MG63 (cell line): ENCODE measurements around the gene UTP15. TPM values are rescaled to one million over a fixed set of nuclear protein-coding genes. Genes with fewer than 3 reads are reported as not detected.
A peak's percentile ranks its signal among the peaks of the same experiment; 100 is the strongest.

ENCODE experiments used
- DNase-seq: peaks from one replicate; pipeline ENCODE4 v3.0.0-alpha.2; 2020
- H3K27me3 ChIP-seq: fragments of 250-450 bp; sonication (Bioruptor Pico); 2 replicates; pipeline ENCODE4 v1.5.1; 2020; ENCODE audit warnings: mild to moderate bottlenecking, moderate library complexity
- H3K36me3 ChIP-seq: fragments of 250-450 bp; sonication (Bioruptor Pico); 2 replicates; pipeline ENCODE4 v1.5.1; 2020; ENCODE audit warnings: mild to moderate bottlenecking, moderate library complexity
- H3K4me3 ChIP-seq: fragments of 250-450 bp; sonication (Bioruptor Pico); 2 replicates; pipeline ENCODE4 v1.5.1; 2020; ENCODE audit warnings: mild to moderate bottlenecking, moderate library complexity
- H3K9me3 ChIP-seq: fragments of 250-450 bp; sonication (Bioruptor Pico); 2 replicates; pipeline ENCODE4 v1.5.1; 2020; ENCODE audit warnings: mild to moderate bottlenecking, moderate library complexity
- total RNA-seq: library from RNA; depleted of rRNA; stranded (reverse); fragments of >200 nt; shearing (Covaris generic); gene quantifications from 2 replicates; pipeline ENCODE4 v1.2.3, GENCODE V29; 2014; ENCODE audit warnings: low replicate concordance

UTP15 gene
- total RNA-seq, 1 experiment from 2014 or later, result 13.1 TPM

DNA sequence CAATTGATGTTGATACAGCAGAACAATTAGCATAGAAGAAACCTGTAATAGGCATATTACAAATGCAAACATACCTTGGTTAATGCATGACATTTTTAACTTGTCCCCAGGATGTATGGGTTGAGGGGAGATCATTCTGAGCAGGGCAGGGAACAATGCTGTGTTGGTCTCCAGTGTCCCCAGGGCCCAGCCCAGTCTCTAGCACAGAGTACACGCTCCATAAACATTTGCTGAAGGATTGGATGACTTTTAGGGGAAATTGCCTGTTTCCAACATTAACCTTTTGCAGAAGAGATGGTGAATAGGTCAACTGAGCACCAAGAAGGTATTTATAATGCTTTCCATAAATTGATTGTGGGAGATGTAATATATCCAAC lies 20.2 kb upstream of the UTP15 start:
- no peaks in the 10 kb centered on the region for H3K9me3 ChIP-seq
- peaks cover 5% of the 10 kb centered on the region; the same call in 1 of the 2 replicates for H3K27me3 ChIP-seq
- H3K4me3 ChIP-seq, result no peak overlapping the region
- no peak for DNase-seq
- H3K36me3 ChIP-seq, result no peaks in the 10 kb centered on the region

DNA sequence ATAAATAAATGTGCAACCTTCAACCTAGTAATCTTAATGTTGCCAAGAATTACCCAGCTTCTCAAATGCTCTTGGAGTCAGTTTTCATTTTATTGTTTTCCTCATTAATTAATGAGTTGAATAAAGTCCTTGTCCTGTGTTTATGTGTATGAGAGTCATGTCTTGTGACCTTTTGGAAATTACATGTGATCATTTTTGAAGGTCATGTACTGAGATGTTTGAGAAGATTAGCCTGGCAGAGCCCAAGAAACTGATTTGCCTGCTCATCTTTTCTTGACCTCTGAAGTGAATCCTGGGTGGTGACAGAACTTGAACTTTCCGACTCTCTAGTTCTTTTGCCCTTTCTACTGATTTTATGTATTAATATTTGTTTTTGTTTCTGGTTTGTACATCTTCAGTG lies 15.5 kb upstream of the UTP15 start:
- H3K4me3 ChIP-seq, result no peak overlapping the region
- H3K36me3 ChIP-seq, result no peaks in the 10 kb centered on the region; the same call in 1 of the 2 replicates
- H3K9me3 ChIP-seq, result no peaks in the 10 kb centered on the region
- no peak for DNase-seq
- peaks cover 5% of the 10 kb centered on the region; the same call in 1 of the 2 replicates for H3K27me3 ChIP-seq

DNA sequence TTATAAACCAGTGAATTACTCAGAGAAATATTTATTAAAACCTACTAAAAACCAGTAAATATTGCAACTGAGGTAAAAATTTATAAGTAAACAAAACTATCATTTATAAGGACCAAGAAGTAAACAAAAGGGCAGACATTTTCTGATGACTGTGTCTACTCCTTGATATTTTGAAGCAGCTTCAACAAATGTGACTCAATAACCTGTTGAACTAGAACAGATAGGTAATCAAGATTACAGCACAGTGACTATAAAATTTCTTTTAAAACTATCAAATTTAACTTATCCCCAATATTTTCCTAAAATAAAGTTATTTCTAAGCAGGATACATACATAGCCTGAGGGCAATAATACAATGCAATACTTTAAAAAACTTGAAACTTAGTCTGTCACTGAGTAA lies 12.9 kb upstream of the UTP15 start:
- H3K36me3 ChIP-seq, result no peaks in the 10 kb centered on the region; the same call in 1 of the 2 replicates
- peaks cover 5% of the 10 kb centered on the region; the same call in 1 of the 2 replicates for H3K27me3 ChIP-seq
- H3K4me3 ChIP-seq, result no peak overlapping the region
- H3K9me3 ChIP-seq, result no peaks in the 10 kb centered on the region
- DNase-seq, result no peak

DNA sequence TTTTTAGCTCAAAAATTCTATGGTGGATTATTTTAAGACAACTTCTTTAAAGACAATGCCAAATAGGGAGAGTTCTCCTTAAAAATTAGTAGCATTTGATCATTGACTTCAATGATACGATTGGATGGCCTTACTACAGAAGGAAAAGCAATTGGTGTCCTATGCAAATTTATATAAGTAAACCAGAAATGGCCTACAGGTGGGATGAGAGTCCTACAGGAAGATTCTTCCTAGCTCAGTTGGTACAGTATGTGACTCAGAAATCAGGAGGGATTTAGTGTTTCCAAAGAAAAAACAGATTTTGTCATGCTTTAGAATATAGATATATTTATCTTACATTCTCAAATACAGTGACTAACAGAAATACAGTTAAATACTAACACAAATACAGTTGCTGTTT lies 6.6 kb upstream of the UTP15 start:
- H3K36me3 ChIP-seq, result peaks cover 9% of the 10 kb centered on the region
- H3K4me3 ChIP-seq, result no peak overlapping the region
- no peak for DNase-seq
- no peaks in the 10 kb centered on the region for H3K9me3 ChIP-seq
- no peaks in the 10 kb centered on the region for H3K27me3 ChIP-seq

DNA sequence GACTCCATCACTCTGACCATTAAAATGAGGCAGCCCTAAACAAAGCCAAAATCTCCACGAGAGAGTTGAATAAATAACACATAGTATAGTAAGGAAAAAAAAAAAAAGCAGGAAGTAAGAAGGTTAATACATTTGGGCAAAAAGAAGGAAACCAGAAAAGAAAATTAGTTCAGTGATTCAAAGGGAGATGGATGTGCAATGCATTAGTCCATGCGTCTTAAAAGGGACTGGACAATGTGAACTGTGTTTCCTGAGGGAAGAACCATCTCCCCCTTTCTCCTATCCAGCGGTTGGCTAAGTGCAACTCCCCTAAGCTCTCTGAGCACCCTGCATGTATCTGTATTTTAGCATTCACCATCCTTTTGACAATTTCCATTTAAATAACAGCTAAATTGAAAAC lies 1.5 kb upstream of the UTP15 start:
- Histone ChIP-seq H3K4me3 (peak overlapping the region; percentile 73), H3K36me3 (peaks cover 14% of the 10 kb centered on the region), H3K27me3 (no peaks in the 10 kb centered on the region), H3K9me3 (no peaks in the 10 kb centered on the region)
- no peak for DNase-seq

DNA sequence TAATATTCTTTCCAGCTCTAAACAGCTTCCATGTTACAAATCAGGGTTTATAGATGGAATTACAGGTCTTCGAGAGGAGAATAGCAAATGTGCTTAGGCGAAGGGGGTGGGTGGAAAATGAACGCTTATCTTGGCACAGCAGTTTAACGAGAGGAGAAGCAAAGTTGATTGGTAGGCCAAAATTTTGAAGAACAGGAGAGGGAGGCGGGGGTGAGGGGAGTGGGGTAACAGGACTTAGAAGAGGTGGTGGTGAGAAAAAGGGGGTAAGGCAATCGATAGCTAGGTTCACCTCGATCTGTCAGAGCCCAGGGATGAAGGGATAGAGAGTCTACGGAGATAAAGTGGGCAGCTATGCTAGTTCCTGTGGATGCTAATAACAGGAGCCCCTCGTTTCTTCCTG lies 868 bp upstream of the UTP15 start:
- DNase-seq, result peak; percentile 6
- Histone ChIP-seq H3K27me3 (no peaks in the 10 kb centered on the region), H3K36me3 (peaks cover 17% of the 10 kb centered on the region), H3K4me3 (peak overlapping the region; percentile 73), H3K9me3 (no peaks in the 10 kb centered on the region)

DNA sequence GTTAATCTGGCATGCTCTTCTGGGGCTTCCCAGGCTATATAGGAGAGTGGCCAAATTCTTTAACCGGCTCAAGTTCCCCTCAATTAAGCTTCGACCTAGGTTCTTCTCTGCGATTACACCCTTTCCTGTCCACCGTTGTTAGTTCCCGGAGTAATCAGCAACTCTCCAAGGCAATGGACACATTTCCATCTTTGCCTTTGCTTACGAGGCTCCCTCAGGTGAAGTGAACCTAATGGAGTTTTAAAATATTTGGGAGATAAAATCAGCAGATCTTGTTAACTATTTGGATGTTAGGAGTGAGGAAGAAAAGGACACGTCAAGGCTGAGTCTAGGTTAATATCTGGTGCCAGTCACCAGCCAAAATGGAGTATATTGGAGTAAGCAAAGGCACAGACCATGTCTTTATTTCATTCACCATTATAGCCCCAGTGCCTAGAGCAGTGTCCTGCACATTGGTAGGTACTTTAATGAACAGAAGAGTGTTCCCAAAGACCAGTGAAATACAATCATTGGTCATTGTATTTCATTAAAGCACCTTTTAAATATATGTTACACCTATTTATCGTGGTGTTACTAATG lies 515 bp downstream of the UTP15 start:
- H3K9me3 ChIP-seq, result no peaks in the 10 kb centered on the region
- no peak for DNase-seq

DNA sequence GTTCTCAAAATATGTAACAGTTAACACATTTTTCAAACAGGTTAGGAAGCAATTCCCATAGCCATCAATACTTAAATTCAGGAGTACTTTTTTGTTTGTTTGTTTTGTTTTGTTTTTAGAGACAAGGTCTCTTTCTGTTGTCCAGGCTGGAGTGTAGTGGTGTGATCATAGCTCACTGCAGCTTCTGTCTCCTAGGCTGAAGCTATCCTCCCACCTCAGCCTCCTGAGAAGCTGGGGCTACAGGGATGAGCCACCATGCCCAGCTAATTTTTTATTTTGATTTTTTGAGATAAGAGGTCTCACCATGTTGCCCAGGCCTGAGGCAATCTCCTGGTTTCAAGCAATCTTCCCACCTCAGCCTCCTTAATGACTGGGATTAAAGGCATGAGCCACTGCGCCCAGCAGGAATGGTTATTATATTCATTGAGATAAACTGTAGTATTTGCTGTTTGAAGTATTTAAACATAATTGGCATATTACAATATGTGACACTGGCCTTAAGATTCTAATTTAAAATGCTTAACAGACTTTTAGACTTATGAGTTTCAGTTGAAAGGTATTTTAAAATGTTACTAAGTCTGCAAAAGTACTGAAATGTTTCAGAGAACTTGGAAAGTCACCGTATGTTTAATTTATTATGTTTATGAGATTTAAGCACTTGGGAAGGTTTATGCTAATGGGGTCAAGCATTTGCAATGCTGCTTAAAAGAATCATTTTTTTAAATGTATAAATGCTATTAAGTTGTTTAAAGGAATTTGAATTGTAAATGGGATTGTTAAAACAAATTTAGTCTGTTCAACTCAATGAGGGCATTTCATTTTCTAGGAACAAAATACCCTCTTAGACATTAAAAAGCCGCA lies 17.0 kb downstream of the UTP15 start:
- no peak overlapping the region for H3K4me3 ChIP-seq
- no peaks in the 10 kb centered on the region for H3K9me3 ChIP-seq
- DNase-seq, result no peak
- H3K27me3 ChIP-seq, result no peaks in the 10 kb centered on the region
- H3K36me3 ChIP-seq, result peaks cover 42% of the 10 kb centered on the region

More for the DNA sequence above, 515 bp downstream of the UTP15 start:
- H3K4me3 ChIP-seq, result peak overlapping the region; percentile 73
- H3K27me3 ChIP-seq, result no peaks in the 10 kb centered on the region
- peaks cover 22% of the 10 kb centered on the region for H3K36me3 ChIP-seq

DNA sequence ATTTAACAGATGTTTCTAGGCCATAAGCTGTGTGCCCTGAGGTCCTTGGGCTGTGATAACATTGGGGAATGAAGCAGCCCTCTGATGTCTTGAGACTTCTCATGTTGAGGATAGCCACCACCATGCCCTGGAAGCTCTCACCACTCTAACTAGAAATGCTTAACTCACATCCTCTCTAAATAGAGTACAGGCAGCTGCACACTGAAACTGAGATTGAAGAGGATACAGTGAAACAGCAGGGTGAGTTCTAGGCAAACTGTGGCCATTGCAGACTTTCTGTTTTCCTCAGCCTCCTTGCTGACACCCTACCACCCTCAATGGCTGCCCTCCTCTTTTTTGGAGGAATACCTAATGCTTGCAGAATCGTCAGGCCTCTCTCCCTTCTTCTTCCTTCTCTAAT lies 22.4 kb downstream of the UTP15 start:
- Histone ChIP-seq H3K36me3 (peaks cover 2% of the 10 kb centered on the region; the same call in 1 of the 2 replicates), H3K9me3 (no peaks in the 10 kb centered on the region), H3K27me3 (no peaks in the 10 kb centered on the region), H3K4me3 (no peak overlapping the region)
- no peak for DNase-seq

DNA sequence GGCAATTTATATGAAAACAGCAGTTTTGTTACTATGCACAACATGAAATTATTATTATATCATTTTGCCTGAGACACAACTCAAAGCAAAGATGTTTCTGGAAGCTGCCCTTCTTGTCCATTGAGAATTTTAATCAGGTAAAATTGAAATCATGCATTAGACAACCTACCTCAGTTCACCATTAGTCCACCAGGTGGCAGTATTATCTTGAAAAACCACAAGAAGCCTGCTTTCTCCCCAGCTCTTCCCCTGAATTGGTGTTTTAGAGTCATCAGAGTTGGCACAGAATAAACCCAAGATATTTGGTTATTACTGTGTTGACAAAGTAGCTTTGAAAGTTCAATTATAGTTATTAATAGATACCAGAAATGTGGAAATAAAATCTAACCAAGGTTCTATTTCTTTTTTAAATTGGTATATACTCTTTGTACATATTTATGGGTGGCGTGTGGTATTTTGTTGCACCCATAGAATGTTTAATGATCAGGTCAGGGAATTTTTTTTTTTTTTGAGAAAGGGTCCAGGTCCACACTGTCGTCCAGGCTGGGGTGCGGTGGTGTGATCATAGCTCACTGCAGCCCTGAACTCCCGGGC lies 25.7 kb downstream of the UTP15 start:
- no peaks in the 10 kb centered on the region for H3K27me3 ChIP-seq
- no peaks in the 10 kb centered on the region for H3K36me3 ChIP-seq
- no peak overlapping the region for H3K4me3 ChIP-seq
- DNase-seq, result peak; percentile 17
- no peaks in the 10 kb centered on the region for H3K9me3 ChIP-seq

DNA sequence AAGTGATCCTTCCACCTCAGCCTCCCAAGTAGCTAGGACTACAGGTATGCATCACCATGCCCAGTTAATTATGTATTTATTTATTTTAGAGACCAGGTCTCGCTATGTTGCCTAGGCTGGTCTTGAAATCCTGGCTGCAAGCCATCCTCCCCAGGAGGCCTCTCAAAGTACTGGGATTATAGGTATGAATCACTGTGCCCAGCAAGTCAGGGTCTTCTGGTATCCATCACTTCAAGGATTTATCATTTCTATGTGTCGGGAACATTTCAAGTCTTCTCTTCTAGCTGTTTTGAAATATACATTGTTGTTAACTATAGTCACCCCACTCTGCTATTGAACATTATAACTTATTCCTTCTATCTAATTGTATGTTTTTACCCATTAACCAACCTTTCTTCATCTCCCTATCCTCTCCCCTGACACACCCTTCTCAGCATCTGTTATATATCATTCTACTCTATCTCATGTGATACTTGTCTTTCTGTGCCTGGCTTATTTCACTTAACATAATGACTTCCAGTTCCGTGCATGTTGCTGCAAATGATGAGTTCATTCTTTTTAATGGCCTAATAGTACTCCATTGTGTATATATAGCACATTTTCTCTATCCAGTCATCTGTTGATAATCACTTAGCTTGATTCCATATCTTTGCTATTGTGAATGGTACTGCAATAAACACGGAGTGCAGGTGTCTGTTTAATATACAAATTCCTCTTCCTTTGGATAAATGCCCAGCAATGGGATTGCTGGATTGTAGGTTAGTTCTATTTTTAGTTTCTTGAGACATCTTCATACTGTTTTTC lies 26.4 kb downstream of the UTP15 start:
- DNase-seq, result peak; percentile 83
- Histone ChIP-seq H3K27me3 (no peaks in the 10 kb centered on the region), H3K4me3 (no peak overlapping the region), H3K36me3 (no peaks in the 10 kb centered on the region), H3K9me3 (no peaks in the 10 kb centered on the region)

DNA sequence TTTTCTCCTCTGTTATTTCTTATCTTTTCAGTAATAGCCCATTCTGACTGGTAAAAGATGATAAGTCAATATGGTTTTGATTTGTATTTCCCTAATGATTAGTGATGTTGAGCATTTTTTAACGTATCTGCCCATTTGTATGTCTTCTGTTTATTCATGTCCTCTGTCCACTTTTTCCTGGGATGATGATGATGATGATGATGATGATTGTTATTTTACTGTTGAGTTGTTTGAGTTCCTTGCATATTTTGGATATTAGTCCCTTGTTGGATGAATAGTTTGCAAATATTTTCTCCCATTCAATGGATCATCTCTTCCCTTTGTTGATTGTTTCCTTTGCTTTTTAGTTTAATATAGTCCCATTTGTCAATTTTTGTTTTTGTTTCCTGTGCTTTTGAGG lies 27.0 kb downstream of the UTP15 start:
- Histone ChIP-seq H3K36me3 (no peaks in the 10 kb centered on the region), H3K9me3 (no peaks in the 10 kb centered on the region), H3K27me3 (no peaks in the 10 kb centered on the region), H3K4me3 (no peak overlapping the region)
- no peak for DNase-seq

DNA sequence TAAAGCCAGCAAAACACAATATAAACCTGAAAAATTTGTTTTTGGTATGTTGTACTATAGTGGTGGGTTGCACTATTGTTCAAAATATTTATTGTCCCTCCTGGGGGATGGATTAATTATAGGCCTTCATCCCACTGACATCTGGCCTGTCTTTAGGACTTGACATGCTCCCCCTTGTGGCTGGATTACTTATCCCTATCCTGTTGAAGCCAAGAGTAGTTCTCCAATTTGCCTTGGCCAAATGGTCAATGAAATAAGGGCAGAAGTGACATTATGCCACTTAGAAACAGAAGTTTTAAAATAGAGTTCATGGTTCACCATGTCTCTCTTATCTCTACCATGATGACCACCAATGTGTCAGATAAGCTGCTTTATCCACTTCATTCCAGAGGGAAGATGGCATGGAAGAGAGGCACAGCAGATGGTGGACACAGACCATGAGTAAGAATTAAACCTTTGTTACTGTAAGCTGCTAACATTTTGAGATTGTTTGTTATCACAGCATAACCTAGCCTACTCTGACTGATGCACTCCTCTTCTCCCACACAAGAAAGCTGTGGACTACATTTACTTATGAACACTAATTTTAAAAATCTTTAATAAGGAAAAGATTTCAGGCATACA lies 31.3 kb downstream of the UTP15 start:
- H3K36me3 ChIP-seq, result no peaks in the 10 kb centered on the region
- H3K9me3 ChIP-seq, result peaks cover 6% of the 10 kb centered on the region
- no peak overlapping the region for H3K4me3 ChIP-seq
- no peaks in the 10 kb centered on the region for H3K27me3 ChIP-seq
- DNase-seq, result no peak

DNA sequence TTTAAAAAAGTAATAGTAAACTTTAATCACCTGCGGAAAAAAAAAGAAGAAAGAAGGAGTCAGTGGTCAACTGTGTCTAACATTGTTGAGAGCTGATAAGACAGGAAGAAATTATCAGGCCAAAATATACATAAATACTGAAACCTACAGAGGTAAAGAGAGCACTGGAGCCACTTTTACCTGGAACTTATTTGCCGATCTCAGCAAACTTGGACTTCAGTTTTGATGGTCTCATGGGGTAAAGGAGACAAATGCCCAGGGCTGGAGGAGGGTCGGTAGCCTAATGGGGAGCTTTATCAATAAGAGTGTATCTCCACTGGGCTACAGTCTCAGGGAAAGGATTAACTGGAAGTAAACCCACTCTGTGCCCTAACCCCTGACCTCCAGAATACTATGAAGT lies 33.8 kb downstream of the UTP15 start:
- Histone ChIP-seq H3K9me3 (peaks cover 11% of the 10 kb centered on the region), H3K36me3 (no peaks in the 10 kb centered on the region), H3K4me3 (no peak overlapping the region), H3K27me3 (no peaks in the 10 kb centered on the region)
- no peak for DNase-seq

DNA sequence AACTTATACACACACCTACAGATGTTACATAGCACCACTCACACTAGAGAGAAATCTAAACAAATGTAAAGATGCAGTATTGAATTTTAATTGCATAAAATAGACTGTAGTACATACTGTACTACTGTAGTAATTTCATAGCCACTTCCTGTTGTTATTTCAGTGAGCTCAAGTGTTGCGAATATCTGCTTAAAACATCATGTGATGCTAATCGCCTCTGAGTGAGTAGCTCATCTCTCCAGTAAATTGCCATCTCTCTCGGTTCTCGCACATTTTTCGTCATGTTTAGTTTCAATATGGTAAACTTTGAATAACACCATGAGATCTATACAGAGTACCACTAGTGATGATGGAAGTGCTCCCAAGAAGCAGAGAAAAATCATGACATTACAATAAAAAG lies 38.5 kb downstream of the UTP15 start:
- no peak overlapping the region for H3K4me3 ChIP-seq
- DNase-seq, result no peak
- no peaks in the 10 kb centered on the region for H3K27me3 ChIP-seq
- no peaks in the 10 kb centered on the region for H3K36me3 ChIP-seq
- peaks cover 11% of the 10 kb centered on the region for H3K9me3 ChIP-seq

DNA sequence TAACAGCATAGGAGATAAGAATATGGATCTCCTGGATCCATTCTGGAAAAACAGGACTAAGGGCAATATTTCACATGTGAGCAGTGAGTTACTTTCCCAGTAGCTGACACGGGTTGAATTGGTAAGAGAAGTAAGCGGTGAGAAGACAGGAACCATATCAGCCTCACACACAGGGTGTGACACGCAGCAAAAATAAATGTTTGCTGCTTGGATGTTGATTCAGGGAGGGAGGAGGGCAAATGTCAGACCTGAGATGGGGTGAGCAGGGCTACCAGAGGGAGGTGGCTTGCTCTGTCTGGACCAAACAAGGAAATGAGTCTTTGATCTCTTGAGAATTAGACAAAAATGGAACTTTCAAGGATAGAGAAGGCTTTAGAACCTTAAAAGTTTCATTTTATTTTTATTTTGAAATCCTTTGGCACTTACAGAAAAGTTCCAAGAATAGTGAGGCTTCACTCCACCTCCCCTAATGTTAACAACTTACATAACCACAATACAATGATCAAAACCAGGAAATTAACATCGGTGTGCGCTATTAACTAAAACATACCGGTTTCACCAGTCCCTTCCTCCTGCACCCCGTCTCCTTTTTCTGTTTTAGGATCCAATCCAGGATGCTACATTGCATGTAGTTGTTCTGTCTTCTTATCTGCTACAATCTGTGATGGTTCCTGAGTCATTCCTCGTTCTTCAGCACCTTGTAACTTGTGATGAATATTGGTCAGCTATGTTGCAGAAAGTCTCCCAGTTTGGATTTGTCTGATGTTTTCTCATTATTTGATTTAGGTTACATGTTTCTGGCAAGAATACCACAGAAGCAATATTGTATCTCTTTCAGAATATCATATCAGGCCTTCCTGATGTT lies 39.9 kb downstream of the UTP15 start:
- Histone ChIP-seq H3K4me3 (no peak overlapping the region), H3K27me3 (no peaks in the 10 kb centered on the region), H3K9me3 (peaks cover 11% of the 10 kb centered on the region), H3K36me3 (no peaks in the 10 kb centered on the region)
- no peak for DNase-seq
